ENCODE measurements around the gene MAP4K1. TPM values are rescaled to one million over a fixed set of nuclear protein-coding genes. Genes with fewer than 3 reads are reported as not detected.

MAP4K1 gene
- total RNA-seq (2022; extraction: Qiagen RNA extraction; ENCODE audit: low read depth), result 0.27 to 1.4 TPM (median 0.70 TPM) in 5 replicates

DNA sequence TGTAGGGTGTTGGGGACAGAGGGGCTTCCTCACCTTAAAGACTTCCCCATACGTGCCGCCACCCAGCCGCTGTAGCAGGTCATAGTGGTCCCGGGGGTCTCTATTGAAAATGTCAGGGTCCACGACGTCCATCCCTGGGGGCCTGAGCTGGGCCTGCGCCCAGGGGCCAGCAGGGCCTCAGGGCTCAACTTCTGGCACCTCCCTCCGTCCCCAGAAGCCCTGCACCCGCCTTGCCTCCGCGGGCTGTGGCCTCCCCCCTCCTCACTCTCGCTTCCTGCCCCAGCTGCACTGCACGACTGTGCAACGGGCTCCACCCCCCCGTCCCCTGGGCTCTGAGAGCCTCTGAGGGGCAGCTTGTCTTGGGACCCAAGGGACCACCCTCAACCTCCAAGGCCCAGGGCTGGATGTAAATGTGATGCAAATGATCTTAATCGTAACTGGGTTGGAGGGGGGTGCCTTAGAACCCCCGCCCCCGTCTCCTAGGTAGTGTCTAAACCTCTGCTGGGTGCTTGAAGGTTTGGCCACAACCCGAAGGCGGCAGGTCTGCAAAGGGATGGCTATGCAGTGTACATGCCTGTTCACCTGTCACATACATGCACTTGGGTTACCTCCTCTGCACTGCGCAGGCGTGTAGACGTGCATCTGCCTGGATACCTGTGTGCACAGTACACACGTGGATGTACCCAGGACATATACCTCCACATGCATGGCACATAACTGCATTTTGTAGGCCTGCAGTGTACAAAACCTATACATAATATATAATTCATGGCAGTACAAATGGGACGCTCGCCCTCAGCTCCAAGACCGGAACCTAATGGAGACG lies at the start of gene MAP4K1:
Gene MAP4K1 (minus strand): TSS at position 190 of the 826 bp plus-strand sequence. CDS start 58 bp downstream, at position 132.

GRCh38 chr19:38647368-38647965 lies 29.7 kb upstream of the MAP4K1 start, which contains the start of gene ACTN4:
TSS of gene ACTN4 (plus strand) at chr19:38647649. CDS start at chr19:38647746, 97 bp downstream.

GRCh38 chr19:38618590-38619360 lies 1.0 kb upstream of the MAP4K1 start, which contains the start of gene EIF3K:
TSS of gene EIF3K (plus strand) at chr19:38619188. CDS start at chr19:38619269, 81 bp downstream.

Other genes with a start within 250 kb of the MAP4K1 start
- gene PSMD8, start 243.4 kb downstream of the MAP4K1 start, total RNA-seq (2022; extraction: Qiagen RNA extraction; ENCODE audit: low read depth), result 470 to 589 TPM (median 496 TPM) in 5 replicates
- 0.11 to 0.75 TPM (median 0.47 TPM) in 5 replicates for gene GGN, start 229.9 kb downstream of the MAP4K1 start, total RNA-seq (2022; extraction: Qiagen RNA extraction; ENCODE audit: low read depth)
- gene SPRED3, start 229.3 kb downstream of the MAP4K1 start, total RNA-seq (2022; extraction: Qiagen RNA extraction; ENCODE audit: low read depth), result 1.9 to 4.0 TPM (median 3.4 TPM) in 5 replicates
- 16.8 to 31.3 TPM (median 25.6 TPM) in 5 replicates for gene FAM98C, start 214.9 kb downstream of the MAP4K1 start, total RNA-seq (2022; extraction: Qiagen RNA extraction; ENCODE audit: low read depth)
- gene RASGRP4, start 191.7 kb downstream of the MAP4K1 start, total RNA-seq (2022; extraction: Qiagen RNA extraction; ENCODE audit: low read depth), result 0.09 TPM in 1 of 5 replicates, not detected in the others
- gene RYR1, start 184.3 kb downstream of the MAP4K1 start, total RNA-seq (2022; extraction: Qiagen RNA extraction; ENCODE audit: low read depth), result 4.0 to 6.1 TPM (median 5.0 TPM) in 5 replicates
- 692 to 886 TPM (median 749 TPM) in 5 replicates for gene EIF3K, start 1.2 kb upstream of the MAP4K1 start, total RNA-seq (2022; extraction: Qiagen RNA extraction; ENCODE audit: low read depth)
- 858 to 1,250 TPM (median 1,162 TPM) in 5 replicates for gene ACTN4, start 29.7 kb upstream of the MAP4K1 start, total RNA-seq (2022; extraction: Qiagen RNA extraction; ENCODE audit: low read depth)
- 3.6 to 6.5 TPM (median 5.9 TPM) in 5 replicates for gene CAPN12, start 126.5 kb upstream of the MAP4K1 start, total RNA-seq (2022; extraction: Qiagen RNA extraction; ENCODE audit: low read depth)
- 0.82 to 1.0 TPM in 2 of 5 replicates, not detected in the others for gene LGALS7, start 155.6 kb upstream of the MAP4K1 start, total RNA-seq (2022; extraction: Qiagen RNA extraction; ENCODE audit: low read depth)
- 0.34 TPM in 1 of 5 replicates, not detected in the others for gene LGALS7B, start 171.2 kb upstream of the MAP4K1 start, total RNA-seq (2022; extraction: Qiagen RNA extraction; ENCODE audit: low read depth)
- 0.30 to 1.8 TPM (median 0.78 TPM) in 5 replicates for gene LGALS4, start 195.0 kb upstream of the MAP4K1 start, total RNA-seq (2022; extraction: Qiagen RNA extraction; ENCODE audit: low read depth)
- 322 to 420 TPM (median 344 TPM) in 5 replicates for gene ECH1, start 213.8 kb upstream of the MAP4K1 start, total RNA-seq (2022; extraction: Qiagen RNA extraction; ENCODE audit: low read depth)
- gene HNRNPL, start 232.0 kb upstream of the MAP4K1 start, total RNA-seq (2022; extraction: Qiagen RNA extraction; ENCODE audit: low read depth), result 346 to 375 TPM (median 352 TPM) in 5 replicates

Data from A549 treated with RU486 at 1 μM for 4 hours (cell line).